Measurements from ENCODE around the gene CFAP57. TPM values are rescaled to one million over a fixed set of nuclear protein-coding genes. Genes with fewer than 3 reads are reported as not detected.

CFAP57 gene
- total RNA-seq, 1 donor from 2014 or later: not detected

- Histone ChIP-seq H3K27me3 (ENCODE audit: control insufficient read depth, insufficient read depth, low read length) (no peaks in the 10 kb centered on the region), H3K4me3 (ENCODE audit: low read depth, low read length) (no peak overlapping the region), H3K36me3 (ENCODE audit: control insufficient read depth, insufficient read depth, low read length) (no peaks in the 10 kb centered on the region)
- DNase-seq (ENCODE audit: low read depth) (no peak), FAIRE-seq (no peak)
- no peak for TF ChIP-seq CTCF (IDR thresholded peaks at IDR 0.05; ENCODE audit: insufficient read depth, low read length, severe bottlenecking)
These were observed 65.0 kb downstream of the CFAP57 start for GRCh38 chr1:43237121-43237520.

- TF ChIP-seq CTCF (IDR thresholded peaks at IDR 0.05; ENCODE audit: insufficient read depth, low read length, severe bottlenecking): peak; percentile 85
- Histone ChIP-seq H3K36me3 (ENCODE audit: control insufficient read depth, insufficient read depth, low read length) (no peaks in the 10 kb centered on the region), H3K27me3 (ENCODE audit: control insufficient read depth, insufficient read depth, low read length) (no peaks in the 10 kb centered on the region), H3K4me3 (ENCODE audit: low read depth, low read length) (no peak overlapping the region)
- DNase-seq (ENCODE audit: low read depth) (peak; percentile 64), FAIRE-seq (peak; percentile 40)
These were observed 66.0 kb downstream of the CFAP57 start for GRCh38 chr1:43238085-43238484.

GRCh38 chr1:43238991-43239469 is 66.9 kb downstream of the CFAP57 start:
- DNase-seq (ENCODE audit: low read depth) (no peak), FAIRE-seq (no peak)
- Histone ChIP-seq H3K36me3 (ENCODE audit: control insufficient read depth, insufficient read depth, low read length) (no peaks in the 10 kb centered on the region), H3K4me3 (ENCODE audit: low read depth, low read length) (no peak overlapping the region), H3K27me3 (ENCODE audit: control insufficient read depth, insufficient read depth, low read length) (no peaks in the 10 kb centered on the region)
- no peak for TF ChIP-seq CTCF (IDR thresholded peaks at IDR 0.05; ENCODE audit: insufficient read depth, low read length, severe bottlenecking)

- DNase-seq (ENCODE audit: low read depth) (no peak), FAIRE-seq (no peak)
- no peak for TF ChIP-seq CTCF (IDR thresholded peaks at IDR 0.05; ENCODE audit: insufficient read depth, low read length, severe bottlenecking)
- Histone ChIP-seq H3K27me3 (ENCODE audit: control insufficient read depth, insufficient read depth, low read length) (no peaks in the 10 kb centered on the region), H3K4me3 (ENCODE audit: low read depth, low read length) (no peak overlapping the region), H3K36me3 (ENCODE audit: control insufficient read depth, insufficient read depth, low read length) (no peaks in the 10 kb centered on the region)
These were observed 67.4 kb downstream of the CFAP57 start for GRCh38 chr1:43239484-43239883.

- DNase-seq (ENCODE audit: low read depth) (peak; percentile 67), FAIRE-seq (no peak)
- TF ChIP-seq CTCF (IDR thresholded peaks at IDR 0.05; ENCODE audit: insufficient read depth, low read length, severe bottlenecking): no peak
- no peaks in the 10 kb centered on the region for H3K27me3 ChIP-seq (ENCODE audit: control insufficient read depth, insufficient read depth, low read length)
- no peaks in the 10 kb centered on the region for H3K36me3 ChIP-seq (ENCODE audit: control insufficient read depth, insufficient read depth, low read length)
- H3K4me3 ChIP-seq (ENCODE audit: low read depth, low read length): no peak overlapping the region
These were observed 69.3 kb downstream of the CFAP57 start for GRCh38 chr1:43241413-43241836.

- TF ChIP-seq CTCF (IDR thresholded peaks at IDR 0.05; ENCODE audit: insufficient read depth, low read length, severe bottlenecking): no peak
- DNase-seq (ENCODE audit: low read depth) (no peak), FAIRE-seq (no peak)
- Histone ChIP-seq H3K4me3 (ENCODE audit: low read depth, low read length) (no peak overlapping the region), H3K36me3 (ENCODE audit: control insufficient read depth, insufficient read depth, low read length) (no peaks in the 10 kb centered on the region), H3K27me3 (ENCODE audit: control insufficient read depth, insufficient read depth, low read length) (no peaks in the 10 kb centered on the region)
These were observed 71.2 kb downstream of the CFAP57 start for GRCh38 chr1:43243299-43243698.

All from bronchial epithelial cell (primary cell).